Glomerular endothelial cell (primary cell): Measurements from ENCODE around the gene BMERB1. TPM values are rescaled to one million over a fixed set of nuclear protein-coding genes. Genes with fewer than 3 reads are reported as not detected.
"Not testable (repeated sequence)": the region's sequence is repeated elsewhere in the genome, so short reads cannot be mapped to it uniquely, and the experiment has no call there.

Experiments used
- DNase-seq: peaks from one replicate; pipeline ENCODE4 v3.0.0-alpha.2; 2011; ENCODE audit warnings: low read depth, low spot score; ENCODE audit errors: extremely low read depth
- total RNA-seq: library from RNA; depleted of rRNA; stranded (reverse); fragments of >200 nt; gene quantifications from 2 replicates; pipeline ENCODE4 v1.2.3, GENCODE V29; 2015

Gene BMERB1
- total RNA-seq, 1 donor from 2014 or later, result 48.1 TPM

DNA sequence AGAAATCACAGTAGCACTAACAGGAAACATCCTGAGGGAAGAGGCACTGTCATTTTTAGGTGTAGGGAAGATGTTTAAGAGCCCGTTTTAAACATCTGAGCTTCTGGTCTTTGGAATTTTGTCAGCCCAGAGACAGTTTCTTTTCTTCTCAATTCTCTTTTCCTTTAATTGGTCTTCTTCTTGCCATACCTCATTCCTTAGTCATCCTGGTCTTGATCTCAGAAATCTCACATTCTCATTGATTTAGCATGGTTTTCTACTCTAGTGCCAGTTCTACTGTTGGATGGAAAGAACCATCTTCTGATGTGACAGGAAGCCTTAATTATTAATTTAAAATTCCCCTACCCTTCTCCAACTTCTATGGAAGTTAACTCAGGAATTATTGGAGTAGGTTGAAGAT is 25.4 kb downstream of the BMERB1 start:
- no peak for DNase-seq

DNA sequence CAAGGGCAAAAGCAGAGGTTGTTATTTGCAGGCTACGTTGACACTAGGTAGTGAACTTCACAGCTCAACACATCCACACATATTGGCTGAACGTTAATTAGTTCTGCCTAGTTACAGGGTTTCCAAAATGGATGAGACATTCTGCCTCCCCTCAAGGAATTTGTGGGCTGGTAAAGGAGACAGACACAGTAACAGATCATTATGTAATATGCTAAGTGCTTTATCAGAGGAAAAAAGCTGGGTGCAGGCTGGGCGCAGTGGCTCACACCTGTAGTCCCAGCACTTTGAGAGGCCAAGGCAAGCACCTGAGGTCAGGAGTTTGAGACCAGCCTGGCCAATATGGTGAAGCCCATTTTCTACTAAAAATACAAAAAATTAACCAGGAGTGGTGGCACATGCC is 26.2 kb downstream of the BMERB1 start:
- no peak for DNase-seq

DNA sequence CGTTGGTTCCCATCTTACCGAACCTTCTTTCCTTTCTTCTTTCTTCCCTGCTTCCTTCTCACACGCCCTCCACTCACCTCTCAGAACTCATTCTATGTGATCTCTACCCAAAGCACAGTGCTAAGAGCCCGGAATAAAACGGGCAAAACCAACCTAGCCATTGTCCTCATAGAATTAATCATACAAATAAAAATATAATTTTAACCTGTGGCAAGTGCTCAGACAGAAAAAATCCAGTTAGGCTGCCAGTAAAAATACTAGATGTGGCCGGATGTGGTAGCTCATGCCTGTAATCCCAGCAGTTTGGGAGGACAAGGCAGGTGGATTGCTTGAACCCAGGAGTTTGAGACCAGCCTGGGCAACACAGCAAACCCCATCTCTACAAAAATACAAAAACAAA is 27.0 kb downstream of the BMERB1 start:
- no peak for DNase-seq

DNA sequence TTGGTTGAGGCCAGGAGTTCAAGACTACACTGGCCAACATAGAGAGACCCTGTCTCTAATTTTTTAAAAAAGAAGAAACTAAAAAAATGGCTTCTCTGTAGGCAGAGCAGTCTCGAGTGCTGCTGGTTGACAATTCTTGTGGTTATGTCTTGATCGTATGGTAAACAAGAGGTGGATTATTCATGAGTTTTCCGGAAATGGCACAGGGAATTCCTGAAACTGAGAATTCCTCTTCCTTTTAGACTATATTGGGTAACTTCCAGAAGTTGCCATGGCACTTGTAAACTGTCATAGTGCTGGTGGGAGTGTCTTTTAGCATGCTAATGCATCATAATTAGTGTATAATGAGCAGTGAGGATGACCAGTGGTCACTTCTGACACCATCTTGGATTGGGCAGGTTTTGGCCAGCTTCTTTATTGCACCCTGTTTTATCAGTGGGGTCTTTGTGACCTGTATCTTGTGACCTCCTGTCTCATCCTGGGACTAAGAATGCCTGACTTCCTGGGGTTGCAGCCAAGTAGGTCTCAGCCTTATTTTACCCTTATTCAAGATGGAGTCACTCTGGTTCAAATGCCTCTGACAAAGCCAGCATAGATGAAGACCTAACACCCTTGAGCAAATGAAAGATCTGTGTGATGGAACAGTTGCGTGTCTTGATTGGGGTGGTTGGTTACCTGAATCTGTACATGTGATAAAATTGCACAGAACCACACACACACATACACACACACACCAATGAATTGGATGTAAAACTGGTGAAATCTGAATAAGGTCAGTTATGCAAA is 30.2 kb downstream of the BMERB1 start:
- DNase-seq, result no peak

DNA sequence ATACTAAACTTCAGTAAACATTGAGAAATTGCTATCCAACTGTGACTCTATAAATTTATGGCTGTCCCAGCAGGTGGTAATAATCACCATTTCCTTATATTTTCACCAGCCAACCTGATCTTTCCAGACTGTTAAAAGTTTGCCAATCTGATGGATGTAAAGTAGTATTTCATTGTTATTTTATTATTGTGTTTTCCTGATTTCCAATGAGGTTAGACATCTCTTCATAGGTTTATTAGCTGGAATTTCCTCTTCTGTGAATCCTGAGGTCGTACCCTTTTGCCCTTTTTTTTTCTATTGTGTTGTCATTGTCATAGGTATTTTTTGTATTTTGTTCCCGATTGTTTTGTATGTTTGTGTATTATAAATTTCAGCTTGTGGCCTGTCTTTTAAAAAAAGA is 31.7 kb downstream of the BMERB1 start:
- DNase-seq, result no peak

DNA sequence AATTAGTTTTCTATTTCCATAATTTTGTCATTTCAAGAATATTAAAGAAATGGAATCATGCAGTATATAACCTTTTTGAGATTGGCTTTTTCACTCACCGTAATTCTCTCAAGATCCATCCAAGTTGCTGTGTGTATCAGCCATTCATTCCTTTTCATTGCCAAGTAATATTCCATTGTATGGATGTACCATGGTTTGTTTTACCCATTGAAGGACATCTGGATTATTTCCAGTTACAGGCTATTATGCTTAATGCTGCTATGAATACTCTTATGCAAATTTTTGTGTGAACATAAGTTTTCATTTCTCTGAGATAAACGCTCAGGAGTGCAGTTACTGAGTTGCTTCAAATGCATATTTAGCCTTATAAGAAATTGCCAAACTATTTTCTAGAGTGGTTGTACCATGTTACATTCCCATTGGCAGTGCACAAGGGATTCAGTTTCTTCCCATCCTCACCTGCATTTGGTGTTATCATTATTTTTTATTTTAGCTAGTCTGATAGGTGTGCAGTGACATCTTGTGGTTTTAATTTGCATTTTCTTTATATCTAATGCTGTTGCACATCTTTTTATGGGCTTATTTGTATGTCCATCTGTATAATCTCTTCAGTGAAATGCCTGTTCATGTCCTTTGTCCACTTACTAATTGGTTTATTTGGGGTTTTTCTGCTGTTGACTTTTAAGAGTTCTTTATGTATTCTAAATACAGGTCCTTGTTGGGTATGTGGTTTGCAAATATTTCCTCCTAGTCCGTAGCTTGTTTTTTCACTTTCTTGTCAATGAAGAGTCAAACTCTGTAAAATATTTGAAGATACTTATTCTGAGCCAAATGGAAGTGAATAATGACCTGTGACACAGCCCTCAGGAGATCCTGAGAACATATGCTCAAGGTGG is 32.7 kb downstream of the BMERB1 start:
- no peak for DNase-seq

DNA sequence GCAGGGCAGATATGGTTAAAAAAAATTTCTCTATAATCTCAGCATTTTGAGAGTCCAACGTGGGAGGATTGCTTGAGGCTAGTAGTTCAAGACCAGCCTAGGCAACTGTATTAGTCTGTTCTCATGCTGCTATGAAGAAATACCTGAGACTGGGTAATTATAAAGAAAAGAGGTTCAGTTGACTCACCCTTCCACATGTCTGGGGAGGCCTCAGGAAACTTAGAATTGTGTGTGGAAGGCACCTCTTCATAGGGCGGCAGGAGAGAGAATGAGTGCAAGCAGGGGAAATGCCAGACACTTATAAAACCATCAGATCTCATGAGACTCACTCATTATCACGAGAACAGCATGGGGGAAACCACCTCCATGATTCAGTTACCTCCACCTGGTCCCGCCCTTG is 42.6 kb downstream of the BMERB1 start:
- not testable (repeated sequence) for DNase-seq

DNA sequence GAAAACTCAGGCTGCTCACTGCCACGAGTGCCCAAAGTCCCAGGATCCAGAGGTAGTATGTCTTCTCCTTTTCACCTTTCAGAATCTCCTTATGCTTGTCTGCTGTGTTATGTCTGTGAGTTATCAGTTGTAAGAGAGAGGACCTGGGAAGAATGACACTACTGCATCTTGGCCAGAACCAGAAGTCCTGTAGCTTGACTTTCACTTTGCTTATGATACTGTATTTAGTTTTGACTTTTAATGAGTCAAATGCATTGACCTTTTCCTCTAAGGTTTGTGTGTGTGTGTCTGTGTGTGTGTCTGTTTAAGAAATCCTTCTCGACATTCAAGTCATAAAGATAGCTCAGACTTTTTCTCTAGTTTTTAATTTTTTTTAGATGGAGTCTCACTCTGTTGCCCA is 43.4 kb downstream of the BMERB1 start:
- no peak for DNase-seq

DNA sequence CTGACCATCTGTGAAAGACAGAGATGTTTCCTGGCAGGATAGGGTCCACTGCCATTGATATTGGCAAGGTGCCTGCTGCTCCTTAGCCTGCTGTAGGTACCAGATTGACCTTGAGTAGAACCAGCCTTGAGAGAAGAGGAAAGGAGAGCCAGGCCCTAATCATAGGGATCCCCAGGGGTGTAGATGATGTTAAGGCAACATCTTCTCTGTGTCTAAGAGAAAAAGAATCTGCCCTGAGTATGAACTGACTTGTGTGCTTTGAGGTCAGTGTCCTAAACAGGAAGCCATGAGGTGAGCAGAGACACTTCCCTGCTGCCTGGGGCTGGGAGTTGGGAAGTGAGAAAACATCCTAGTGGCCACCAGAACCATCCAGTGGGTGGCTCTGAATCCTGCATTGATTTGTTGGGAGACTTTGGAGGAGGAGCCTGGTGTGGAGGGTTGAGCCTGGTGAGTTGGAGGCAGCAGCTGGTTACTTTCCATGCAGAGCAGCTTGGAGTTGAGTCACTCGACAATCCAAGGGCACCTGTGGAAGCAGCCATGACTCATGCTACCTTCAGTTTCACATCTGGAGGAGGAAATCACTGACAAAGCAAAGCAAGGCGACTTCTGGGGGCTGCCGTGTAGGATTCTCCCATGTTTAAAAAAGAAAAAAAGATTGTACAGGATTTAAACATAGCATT is 47.8 kb downstream of the BMERB1 start:
- DNase-seq, result peak; percentile 77

DNA sequence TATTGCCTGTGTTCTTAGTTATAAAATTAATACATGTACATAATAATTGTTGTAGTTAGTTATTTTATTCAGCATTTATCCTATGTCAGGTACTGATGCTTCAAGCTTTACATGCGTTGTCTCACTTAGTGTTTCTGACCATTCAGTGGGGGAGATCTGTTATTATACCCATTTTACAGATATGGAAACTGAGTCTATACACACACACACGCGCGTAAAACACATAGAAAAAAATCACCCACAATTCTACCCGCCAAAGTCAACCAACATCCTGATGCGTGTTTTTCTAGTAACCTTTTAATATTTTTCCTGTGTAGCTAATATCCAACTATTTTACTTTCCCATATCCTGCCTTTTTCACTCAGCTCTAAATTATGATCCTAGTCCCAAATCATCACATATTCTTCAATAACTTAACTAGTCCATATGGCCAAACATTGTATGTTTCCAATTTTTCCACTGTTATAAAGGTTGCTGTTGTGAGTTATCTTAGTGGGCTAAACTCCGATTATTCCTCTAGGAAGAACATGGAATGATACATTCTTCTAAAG is 48.4 kb downstream of the BMERB1 start:
- no peak for DNase-seq

DNA sequence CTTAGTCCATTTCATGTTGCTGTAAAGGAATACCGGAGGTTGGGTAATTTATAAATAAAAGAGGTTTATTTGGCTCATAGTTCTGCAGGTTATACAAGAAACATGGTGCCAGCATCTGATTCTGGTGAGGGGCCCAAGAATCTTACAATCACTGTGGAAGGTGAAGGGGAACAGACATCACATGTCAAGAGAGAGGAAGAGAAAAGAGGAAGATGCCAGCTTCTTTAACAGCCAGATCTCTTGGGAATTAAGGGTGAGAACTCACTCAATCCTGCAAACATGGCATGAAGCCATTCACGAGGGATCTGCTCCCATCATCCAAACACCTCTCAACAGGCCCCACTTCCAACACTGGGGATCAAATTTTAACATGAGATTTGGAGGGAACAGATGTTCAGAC is 49.5 kb downstream of the BMERB1 start:
- no peak for DNase-seq

DNA sequence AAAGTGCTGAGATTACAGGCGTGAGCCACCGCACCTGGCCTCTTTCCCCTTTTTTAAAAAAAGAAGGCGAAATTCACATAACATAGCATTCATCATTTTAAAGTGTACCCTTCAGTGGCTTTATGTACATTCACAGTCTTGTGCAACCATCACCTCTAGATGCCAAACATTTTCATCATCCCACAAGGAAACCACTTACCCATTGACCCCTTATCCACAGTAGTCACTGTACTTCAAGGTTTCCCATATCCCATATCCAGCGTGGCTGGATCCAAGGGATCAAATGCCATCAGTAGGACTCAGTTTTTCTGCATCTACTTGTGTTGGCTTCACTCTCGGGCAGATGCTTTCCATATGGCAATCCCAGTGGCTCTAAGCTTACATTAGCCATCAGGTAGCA is 50.3 kb downstream of the BMERB1 start:
- no peak for DNase-seq

DNA sequence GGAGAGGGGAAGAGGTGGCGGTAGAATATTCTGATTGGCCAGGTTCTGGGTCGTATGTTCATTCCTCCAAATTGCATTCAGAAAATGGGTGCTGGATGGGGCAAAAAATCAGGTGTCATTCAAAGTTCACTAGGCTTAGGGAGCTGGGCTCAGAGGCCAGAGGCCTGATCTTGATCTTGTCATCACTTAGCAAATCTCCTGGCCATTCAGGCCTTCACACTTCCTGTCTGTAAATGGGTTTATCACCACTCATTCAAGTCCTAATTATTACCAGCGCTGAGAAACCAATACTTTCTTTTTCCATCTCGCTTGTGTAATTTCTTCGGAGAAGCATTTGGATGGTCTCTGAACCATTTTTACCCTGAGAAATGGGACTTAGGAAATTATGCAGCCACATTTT is 50.8 kb downstream of the BMERB1 start:
- DNase-seq, result no peak

DNA sequence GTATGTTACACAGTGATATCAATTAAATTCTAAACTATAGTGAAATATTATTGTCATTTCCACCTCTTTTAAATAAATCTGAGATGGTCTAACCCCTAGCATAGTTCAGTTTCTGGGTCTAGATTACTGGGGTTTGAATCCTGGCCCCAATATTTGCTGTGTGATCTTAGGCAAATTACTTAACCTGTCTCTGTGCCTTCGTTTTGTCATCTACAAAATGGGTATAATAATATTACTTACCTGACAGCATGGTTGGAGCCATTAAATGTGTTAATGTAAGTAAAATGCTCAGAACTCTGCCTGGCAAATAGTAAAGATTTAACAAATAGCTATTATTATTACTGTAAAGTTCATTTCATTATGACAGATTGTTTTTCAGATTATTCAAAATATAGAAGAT is 52.3 kb downstream of the BMERB1 start:
- no peak for DNase-seq

DNA sequence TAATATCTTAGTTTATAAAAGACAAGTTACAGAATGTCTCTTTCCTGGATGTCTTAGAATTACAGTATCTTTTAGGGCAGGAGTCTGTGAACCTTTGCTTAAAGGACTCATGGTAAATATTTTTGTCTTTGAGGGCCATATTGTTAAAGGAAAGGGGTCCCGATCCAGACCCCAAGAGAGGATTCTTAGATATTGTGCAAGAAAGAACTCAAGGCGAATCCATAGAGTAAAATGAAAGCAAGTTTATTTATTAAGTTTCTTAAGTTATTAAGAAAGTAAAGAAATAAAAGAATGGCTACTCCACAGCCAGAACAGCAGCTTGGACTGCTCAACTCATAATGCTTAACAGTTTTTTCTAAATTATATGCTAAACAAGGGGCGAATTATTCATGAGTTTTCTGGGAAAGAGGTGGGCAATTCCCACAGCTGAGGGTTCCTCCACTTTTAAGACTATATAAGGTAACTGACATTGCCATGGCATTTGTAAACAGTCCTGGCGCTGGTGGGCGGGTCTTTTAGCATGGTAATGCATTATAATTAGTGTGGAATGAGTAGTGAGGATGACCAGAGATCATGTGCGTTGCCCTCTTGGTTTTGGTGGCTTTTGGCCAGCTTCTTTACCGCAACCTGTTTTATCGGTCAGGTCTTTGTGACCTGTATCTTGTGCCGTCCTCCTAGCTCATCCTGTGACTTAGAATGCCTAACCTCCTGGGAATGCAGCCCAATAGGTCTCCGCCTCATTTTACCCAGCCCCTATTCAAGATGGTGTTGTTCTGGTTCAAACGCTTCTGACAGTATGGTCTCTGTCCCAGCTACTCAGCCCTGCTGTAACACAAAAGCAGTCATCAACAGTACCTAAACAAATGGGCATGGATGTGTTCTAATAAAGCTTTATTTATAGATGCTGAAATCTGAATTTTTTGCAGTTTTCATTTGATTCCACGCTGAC is 53.2 kb downstream of the BMERB1 start:
- DNase-seq, result no peak

DNA sequence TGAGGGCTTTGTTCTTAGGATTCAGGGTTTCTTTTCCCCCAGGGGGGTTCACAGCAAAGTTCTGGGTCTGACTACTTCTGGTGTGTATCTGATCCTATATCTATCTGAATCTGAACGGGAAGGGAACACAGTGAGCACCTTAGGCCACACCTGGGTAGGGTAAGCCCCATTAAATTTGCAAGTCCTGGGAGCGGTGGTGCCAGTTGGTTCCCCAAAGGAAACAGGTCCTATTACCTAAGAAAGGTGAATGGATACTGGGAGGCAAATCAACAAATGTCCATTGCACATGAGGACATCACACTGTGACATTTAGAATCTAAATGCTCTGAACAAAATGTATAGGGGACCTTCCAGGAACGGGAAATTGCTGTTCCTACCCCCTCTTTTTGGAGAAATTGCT is 54.6 kb downstream of the BMERB1 start:
- no peak for DNase-seq

DNA sequence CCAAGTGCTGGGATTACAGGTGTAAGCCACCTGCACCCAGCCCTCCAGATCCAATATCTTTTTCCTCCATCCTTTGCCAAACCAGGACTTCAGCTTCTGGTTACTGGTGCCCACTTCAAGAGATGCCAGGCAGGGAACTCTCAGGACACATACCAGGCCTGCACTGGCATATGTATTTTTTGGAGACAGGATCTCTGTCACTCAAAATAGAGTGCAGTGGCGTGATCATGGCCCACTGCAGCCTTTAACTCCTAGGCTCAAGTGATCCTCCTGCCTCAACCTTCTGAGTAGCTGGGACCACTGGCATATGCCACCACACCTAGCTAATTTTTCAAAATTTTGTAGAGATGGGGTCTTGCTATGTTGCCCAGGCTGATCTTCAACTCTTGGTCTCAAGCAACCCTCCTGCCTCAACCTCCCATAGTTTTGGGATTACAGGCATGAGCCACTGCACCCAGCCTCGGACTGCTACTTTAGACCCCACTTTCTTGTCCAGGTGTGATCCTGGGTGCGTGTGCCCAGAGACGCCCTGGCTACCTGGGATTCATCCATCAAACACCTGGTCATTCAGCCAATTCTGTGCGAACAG is 55.8 kb downstream of the BMERB1 start:
- no peak for DNase-seq

DNA sequence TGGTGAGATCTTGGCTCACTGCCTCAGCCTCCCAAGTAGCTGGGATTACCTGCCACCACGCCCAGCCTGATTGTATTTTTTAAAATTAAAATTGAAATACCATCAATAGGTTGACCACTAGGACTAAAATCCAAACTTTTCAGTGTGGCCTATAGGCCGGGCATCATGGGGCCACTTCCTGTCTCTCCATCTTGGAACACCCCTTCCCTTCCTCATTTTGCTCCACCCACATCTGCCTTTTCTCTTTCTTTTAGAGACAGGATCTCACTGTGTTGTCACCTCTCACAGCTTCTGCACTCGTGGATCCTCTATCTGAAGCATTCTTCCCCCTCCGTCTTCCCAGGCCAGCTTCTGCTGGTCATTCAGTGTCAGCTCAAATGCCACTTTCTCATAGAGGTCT is 57.0 kb downstream of the BMERB1 start:
- no peak for DNase-seq

DNA sequence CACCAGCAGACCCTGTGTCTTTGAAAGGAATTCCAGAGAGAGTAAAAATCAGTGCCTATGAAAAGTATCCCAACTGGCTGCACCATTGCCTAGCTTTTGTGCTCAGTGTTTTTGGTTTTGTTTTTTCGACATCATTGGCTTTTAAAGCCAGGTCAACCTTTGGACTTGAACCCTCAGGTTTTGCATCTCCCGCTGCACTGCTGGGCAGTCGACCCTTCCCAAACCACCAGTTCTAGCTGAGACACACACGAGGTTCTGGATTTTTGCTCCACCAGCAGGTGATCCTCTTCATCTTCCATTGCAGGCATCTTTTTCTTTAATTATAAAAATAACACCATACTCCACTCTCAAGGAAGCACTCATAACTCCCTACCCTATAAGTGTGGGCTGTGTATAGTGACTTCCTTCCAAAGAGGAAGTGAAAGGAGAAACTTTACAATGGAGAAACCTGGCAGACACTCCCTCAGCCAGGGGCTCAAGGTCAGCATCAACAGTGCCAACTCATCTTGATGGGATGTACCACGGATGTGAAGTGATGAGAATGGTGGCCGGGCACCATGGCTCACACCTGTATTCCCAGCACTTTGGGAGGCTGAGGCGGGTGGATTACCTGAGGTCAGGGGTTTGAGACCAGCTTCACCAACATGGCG is 57.8 kb downstream of the BMERB1 start:
- no peak for DNase-seq
